Erythroblast (primary cell): Measurements from ENCODE around the gene DHX34.

ENCODE experiments used
- GATA1 ChIP-seq: IDR thresholded peaks from 2 replicates; pipeline ENCODE4 v1.6.1; 2011; ENCODE audit warnings: low read depth, mild to moderate bottlenecking, control low read depth, low read length, moderate library complexity
- POLR2A ChIP-seq: IDR thresholded peaks from 2 replicates; pipeline ENCODE4 v1.6.1; 2011; ENCODE audit warnings: mild to moderate bottlenecking, low read length

DNA sequence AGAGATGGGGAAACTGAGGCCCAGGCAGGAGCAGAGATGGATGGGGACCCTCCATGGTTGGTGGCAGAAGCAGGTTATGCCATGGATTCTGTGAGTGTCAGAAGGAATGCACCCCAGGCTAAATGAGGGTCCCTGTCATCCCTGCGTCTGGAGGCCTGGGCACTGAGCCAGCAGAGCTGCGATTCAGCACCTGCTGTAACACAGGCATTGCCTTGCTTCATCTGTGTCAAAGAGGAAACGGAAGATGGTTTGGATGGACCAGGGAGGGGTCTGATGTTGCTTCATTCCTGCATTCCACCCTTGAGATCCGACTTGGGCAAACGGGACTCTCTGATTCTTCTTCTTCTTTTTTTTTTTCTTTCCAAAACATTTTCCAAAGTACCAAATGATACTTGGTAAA is 38.3 kb upstream of the DHX34 start:
- TF ChIP-seq POLR2A (no peak), GATA1 (no peak)
